SK-N-SH treated with all-trans-retinoic acid at 6 μM for 48 hours (cell line): ENCODE data around the gene TAAR6.

Experiments
- ATAC-seq: fragments of 200-7000 bp; cut with Tn5 transposase; 3 replicates; pipeline ENCODE4 v1.9.1; 2020; ENCODE audit warnings: mild to moderate bottlenecking, moderate library complexity
- ARNTL ChIP-seq: fragments of 450-650 bp; formaldehyde crosslinking; IDR thresholded peaks from 2 replicates; pipeline ENCODE4 v1.5.0; 2020; ENCODE audit warnings: low read depth, mild to moderate bottlenecking, moderate library complexity, borderline replicate concordance
- BACH2 ChIP-seq: fragments of 250-450 bp; sonication (Bioruptor Pico); IDR thresholded peaks from 2 replicates; pipeline ENCODE4 v1.9.0; 2021; ENCODE audit warnings: mild to moderate bottlenecking, borderline replicate concordance
- CSRNP3 ChIP-seq: fragments of 250-450 bp; sonication (Bioruptor Pico); IDR thresholded peaks from 2 replicates; pipeline ENCODE4 v1.5.1; 2021; ENCODE audit warnings: mild to moderate bottlenecking, moderate library complexity
- ESRRG ChIP-seq: fragments of 250-450 bp; sonication (Bioruptor Pico); IDR thresholded peaks from 2 replicates; pipeline ENCODE4 v1.6.1; 2021; ENCODE audit warnings: mild to moderate bottlenecking
- GLIS3 ChIP-seq: fragments of 250-450 bp; sonication (Bioruptor Pico); IDR thresholded peaks from 2 replicates; pipeline ENCODE4 v1.5.0; 2020; ENCODE audit warnings: mild to moderate bottlenecking, moderate library complexity
- OSR1 ChIP-seq: fragments of 250-450 bp; sonication (Bioruptor Pico); IDR thresholded peaks from 2 replicates; pipeline ENCODE4 v1.8.0; 2022; ENCODE audit warnings: moderate library complexity, mild to moderate bottlenecking, inconsistent platforms
- POU6F1 ChIP-seq: fragments of 250-450 bp; sonication (Bioruptor Pico); IDR thresholded peaks from 2 replicates; pipeline ENCODE4 v1.8.0; 2021; ENCODE audit warnings: low read depth, mild to moderate bottlenecking, moderate library complexity, borderline replicate concordance
- PPARA ChIP-seq: fragments of 250-450 bp; sonication (Bioruptor Pico); IDR thresholded peaks from 2 replicates; pipeline ENCODE4 v1.5.0; 2020; ENCODE audit warnings: mild to moderate bottlenecking, borderline replicate concordance
- RARB ChIP-seq: fragments of 250-450 bp; sonication (Bioruptor Pico); IDR thresholded peaks from 2 replicates; pipeline ENCODE4 v1.8.0; 2021; ENCODE audit warnings: mild to moderate bottlenecking, moderate library complexity
- SNAI2 ChIP-seq: fragments of 250-450 bp; sonication (Bioruptor Pico); IDR thresholded peaks from 2 replicates; pipeline ENCODE4 v1.5.0; 2020; ENCODE audit warnings: mild to moderate bottlenecking, moderate library complexity
- TCF4 ChIP-seq: fragments of 250-450 bp; sonication (Bioruptor Pico); IDR thresholded peaks from 2 replicates; pipeline ENCODE4 v1.8.0; 2021; ENCODE audit warnings: mild to moderate bottlenecking, moderate library complexity, borderline replicate concordance
- TOX ChIP-seq: fragments of 250-450 bp; sonication (Bioruptor Pico); IDR thresholded peaks from 2 replicates; pipeline ENCODE4 v1.8.0; 2021; ENCODE audit warnings: mild to moderate bottlenecking, moderate library complexity, borderline replicate concordance
- TSHZ2 ChIP-seq: fragments of 250-450 bp; sonication (Bioruptor Pico); IDR thresholded peaks from 2 replicates; pipeline ENCODE4 v1.5.0; 2020; ENCODE audit warnings: mild to moderate bottlenecking, moderate library complexity
- ZC3H10 ChIP-seq: fragments of 250-450 bp; sonication (Bioruptor Pico); IDR thresholded peaks from 2 replicates; pipeline ENCODE4 v1.5.1; 2021; ENCODE audit warnings: mild to moderate bottlenecking, moderate library complexity
- ZFP3 ChIP-seq: fragments of 250-450 bp; sonication (Bioruptor Pico); IDR thresholded peaks from 2 replicates; pipeline ENCODE4 v1.5.0; 2020; ENCODE audit warnings: mild to moderate bottlenecking, moderate library complexity
- ZFP30 ChIP-seq: fragments of 450-650 bp; formaldehyde crosslinking; IDR thresholded peaks from 2 replicates; pipeline ENCODE4 v1.5.0; 2022; ENCODE audit warnings: mild to moderate bottlenecking, moderate library complexity
- ZNF565 ChIP-seq: fragments of 450-650 bp; formaldehyde crosslinking; conservative IDR thresholded peaks from 2 replicates; pipeline ENCODE4 v1.5.0; 2020; ENCODE audit warnings: low read depth, mild to moderate bottlenecking, moderate library complexity
- ZNF8 ChIP-seq: fragments of 450-650 bp; formaldehyde crosslinking; IDR thresholded peaks from 2 replicates; pipeline ENCODE4 v1.5.0; 2020; ENCODE audit warnings: mild to moderate bottlenecking, moderate library complexity

Gene TAAR6

GRCh38 chr6:132525866-132526265, 44.3 kb upstream of the TAAR6 start:
- no peak for TF ChIP-seq TSHZ2 (CRISPR knock-in tag)
- TF ChIP-seq ZNF565 = no peak
- TF ChIP-seq ZFP3 (CRISPR knock-in tag) = no peak
- TF ChIP-seq ESRRG = no peak
- no peak for TF ChIP-seq ZC3H10 (CRISPR knock-in tag)
- TF ChIP-seq RARB (CRISPR knock-in tag) = no peak
- TF ChIP-seq PPARA = no peak
- TF ChIP-seq TOX (CRISPR knock-in tag) = no peak
- TF ChIP-seq, all 23 proteins: peak for 0
- ATAC-seq = no peak

GRCh38 chr6:132526461-132526860, 43.7 kb upstream of the TAAR6 start:
- no peak for ATAC-seq
- TF ChIP-seq ZFP3 (CRISPR knock-in tag) = no peak
- TF ChIP-seq RARB (CRISPR knock-in tag) = no peak
- no peak for TF ChIP-seq CSRNP3 (CRISPR knock-in tag)
- no peak for TF ChIP-seq OSR1 (CRISPR knock-in tag)
- TF ChIP-seq ARNTL (CRISPR knock-in tag) = no peak
- no peak for TF ChIP-seq SNAI2
- TF ChIP-seq ESRRG = no peak
- no peak for TF ChIP-seq TSHZ2 (CRISPR knock-in tag)
- TF ChIP-seq ZFP30 = no peak
- TF ChIP-seq POU6F1 = no peak
- TF ChIP-seq BACH2 = no peak
- no peak for TF ChIP-seq GLIS3
- TF ChIP-seq TCF4 (CRISPR knock-in tag) = no peak
- no peak for TF ChIP-seq ZC3H10 (CRISPR knock-in tag)
- no peak for TF ChIP-seq ZNF8

- TF ChIP-seq ZFP30 = no peak
- TF ChIP-seq ARNTL (CRISPR knock-in tag) = no peak
- TF ChIP-seq CSRNP3 (CRISPR knock-in tag) = no peak
- TF ChIP-seq POU6F1 = no peak
- no peak for TF ChIP-seq OSR1 (CRISPR knock-in tag)
- TF ChIP-seq ZNF8 = no peak
- ATAC-seq = no peak
These were observed 42.3 kb upstream of the TAAR6 start for GRCh38 chr6:132527791-132528190.
